ENCODE results near the gene SMARCA2.

The SMARCA2 gene

GRCh38 chr9:2066312-2067273 is 51.4 kb downstream of the SMARCA2 start:
- ChIA-PET POLR2A (no interaction called here), CTCF (interaction anchor here (1.2 to 1.6 kb wide), 5 partner anchors 8 to 94 kb away, joined by 3 to 6 read pairs (median 5); no protein-coding TSS in a partner anchor)
- TF ChIP-seq, protein P1, sequence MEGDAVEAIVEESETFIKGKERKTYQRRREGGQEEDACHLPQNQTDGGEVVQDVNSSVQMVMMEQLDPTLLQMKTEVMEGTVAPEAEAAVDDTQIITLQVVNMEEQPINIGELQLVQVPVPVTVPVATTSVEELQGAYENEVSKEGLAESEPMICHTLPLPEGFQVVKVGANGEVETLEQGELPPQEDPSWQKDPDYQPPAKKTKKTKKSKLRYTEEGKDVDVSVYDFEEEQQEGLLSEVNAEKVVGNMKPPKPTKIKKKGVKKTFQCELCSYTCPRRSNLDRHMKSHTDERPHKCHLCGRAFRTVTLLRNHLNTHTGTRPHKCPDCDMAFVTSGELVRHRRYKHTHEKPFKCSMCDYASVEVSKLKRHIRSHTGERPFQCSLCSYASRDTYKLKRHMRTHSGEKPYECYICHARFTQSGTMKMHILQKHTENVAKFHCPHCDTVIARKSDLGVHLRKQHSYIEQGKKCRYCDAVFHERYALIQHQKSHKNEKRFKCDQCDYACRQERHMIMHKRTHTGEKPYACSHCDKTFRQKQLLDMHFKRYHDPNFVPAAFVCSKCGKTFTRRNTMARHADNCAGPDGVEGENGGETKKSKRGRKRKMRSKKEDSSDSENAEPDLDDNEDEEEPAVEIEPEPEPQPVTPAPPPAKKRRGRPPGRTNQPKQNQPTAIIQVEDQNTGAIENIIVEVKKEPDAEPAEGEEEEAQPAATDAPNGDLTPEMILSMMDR (IDR thresholded peaks at IDR 0.05; ENCODE audit: control extremely low read depth, extremely low read depth, low read depth, missing control alignments), result no peak
- no peak for DNase-seq (ENCODE audit: extremely low spot score)

- POLR2A ChIA-PET, result no interaction called here
- TF ChIP-seq, protein P1 (IDR thresholded peaks at IDR 0.05; ENCODE audit: control extremely low read depth, extremely low read depth, low read depth, missing control alignments), result no peak
- no peak for DNase-seq (ENCODE audit: extremely low spot score)
- CTCF ChIA-PET, result interaction anchor here (2.5 kb wide), 1 partner anchor 14 kb away, joined by 13 read pairs; no protein-coding TSS in a partner anchor
Observed at GRCh38 chr9:2072752-2073405, 57.7 kb downstream of the SMARCA2 start.

- TF ChIP-seq, protein P1 (IDR thresholded peaks at IDR 0.05; ENCODE audit: control extremely low read depth, extremely low read depth, low read depth, missing control alignments), result no peak
- DNase-seq (ENCODE audit: extremely low spot score), result no peak
- POLR2A ChIA-PET, result no interaction called here
- CTCF ChIA-PET, result no interaction called here
Observed at GRCh38 chr9:2082772-2083171, 67.6 kb downstream of the SMARCA2 start.

DNA sequence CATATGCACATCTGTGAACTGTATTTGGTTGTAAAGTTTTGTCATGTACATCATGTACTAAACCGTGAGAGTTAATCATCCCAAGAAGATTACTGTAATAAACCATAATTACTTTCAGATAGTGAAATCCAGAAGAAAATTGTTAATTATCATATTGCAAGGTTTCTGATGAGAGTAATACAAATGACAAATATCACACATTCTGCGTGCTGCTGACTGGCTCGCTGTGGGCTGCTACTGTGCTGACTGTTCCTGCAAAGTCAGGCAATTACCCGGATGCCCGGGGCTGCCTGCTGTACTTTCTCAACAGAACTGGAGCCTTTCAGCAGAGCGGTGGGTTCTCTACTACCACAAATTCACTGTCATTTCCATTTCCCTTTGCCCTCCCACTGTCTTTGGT is 68.3 kb downstream of the SMARCA2 start:
- TF ChIP-seq, protein P1 (IDR thresholded peaks at IDR 0.05; ENCODE audit: control extremely low read depth, extremely low read depth, low read depth, missing control alignments), result no peak
- POLR2A ChIA-PET, result no interaction called here
- CTCF ChIA-PET, result interaction anchor here (0.6 kb wide), 1 partner anchor 15 kb away, joined by 3 read pairs; no protein-coding TSS in a partner anchor
- no peak for DNase-seq (ENCODE audit: extremely low spot score)

- CTCF ChIA-PET, result interaction anchor here (2.3 kb wide), 1 partner anchor 14 kb away, joined by 13 read pairs; no protein-coding TSS in a partner anchor
- POLR2A ChIA-PET, result no interaction called here
- DNase-seq (ENCODE audit: extremely low spot score), result no peak
- TF ChIP-seq, protein P1 (IDR thresholded peaks at IDR 0.05; ENCODE audit: control extremely low read depth, extremely low read depth, low read depth, missing control alignments), result no peak
Observed at GRCh38 chr9:2085716-2086115, 70.6 kb downstream of the SMARCA2 start.

GRCh38 chr9:2086116-2086515 is 71.0 kb downstream of the SMARCA2 start:
- ChIA-PET POLR2A (no interaction called here), CTCF (interaction anchor here (1.5 to 2.3 kb wide), 3 partner anchors 11 to 21 kb away, joined by 5 to 13 read pairs (median 6); no protein-coding TSS in a partner anchor)
- DNase-seq (ENCODE audit: extremely low spot score), result no peak
- TF ChIP-seq, protein P1 (IDR thresholded peaks at IDR 0.05; ENCODE audit: control extremely low read depth, extremely low read depth, low read depth, missing control alignments), result no peak
